ENCODE measurements around the gene MORN5.

The MORN5 gene

DNA sequence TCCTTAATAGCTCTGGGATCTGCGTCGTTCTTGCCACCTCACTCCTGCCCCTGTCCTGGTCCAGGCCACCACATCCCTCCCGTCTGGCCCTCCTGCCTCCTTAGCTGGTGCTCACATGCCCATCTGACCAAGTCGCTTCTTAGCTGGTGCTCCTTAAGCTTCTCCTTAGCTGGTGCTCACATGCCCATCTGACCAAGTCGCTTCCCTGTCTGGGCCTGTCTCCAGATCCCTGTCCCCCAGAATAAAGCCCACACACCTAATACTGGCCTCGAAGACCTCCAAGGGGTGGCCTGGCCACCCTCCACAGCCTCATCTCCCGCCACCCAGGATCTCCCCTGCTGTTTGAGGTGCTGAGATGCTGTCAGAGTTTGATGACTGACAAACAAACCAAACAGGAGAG, 35.2 kb upstream of the MORN5 start:
- DNase-seq (ENCODE audit: low spot score), result no peak

DNA sequence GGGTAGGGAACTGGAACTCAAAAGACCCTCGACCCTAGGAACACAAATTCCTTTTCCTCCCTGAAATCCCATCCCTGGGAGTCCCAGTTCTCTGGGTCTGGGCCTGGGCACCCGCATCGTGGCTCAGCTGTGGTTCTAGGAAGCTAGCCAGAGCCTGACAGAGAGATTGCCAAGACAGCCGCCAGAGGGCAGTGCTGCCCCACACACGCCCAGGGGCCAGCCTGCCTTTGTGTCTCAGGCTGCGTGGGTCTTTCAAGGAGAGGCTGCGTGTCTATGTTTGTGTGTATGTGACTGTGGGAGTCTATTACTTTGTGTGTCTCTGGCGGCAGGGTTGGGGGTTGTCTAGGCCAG, 34.6 kb upstream of the MORN5 start:
- DNase-seq (ENCODE audit: low spot score), result peak; percentile 94

DNA sequence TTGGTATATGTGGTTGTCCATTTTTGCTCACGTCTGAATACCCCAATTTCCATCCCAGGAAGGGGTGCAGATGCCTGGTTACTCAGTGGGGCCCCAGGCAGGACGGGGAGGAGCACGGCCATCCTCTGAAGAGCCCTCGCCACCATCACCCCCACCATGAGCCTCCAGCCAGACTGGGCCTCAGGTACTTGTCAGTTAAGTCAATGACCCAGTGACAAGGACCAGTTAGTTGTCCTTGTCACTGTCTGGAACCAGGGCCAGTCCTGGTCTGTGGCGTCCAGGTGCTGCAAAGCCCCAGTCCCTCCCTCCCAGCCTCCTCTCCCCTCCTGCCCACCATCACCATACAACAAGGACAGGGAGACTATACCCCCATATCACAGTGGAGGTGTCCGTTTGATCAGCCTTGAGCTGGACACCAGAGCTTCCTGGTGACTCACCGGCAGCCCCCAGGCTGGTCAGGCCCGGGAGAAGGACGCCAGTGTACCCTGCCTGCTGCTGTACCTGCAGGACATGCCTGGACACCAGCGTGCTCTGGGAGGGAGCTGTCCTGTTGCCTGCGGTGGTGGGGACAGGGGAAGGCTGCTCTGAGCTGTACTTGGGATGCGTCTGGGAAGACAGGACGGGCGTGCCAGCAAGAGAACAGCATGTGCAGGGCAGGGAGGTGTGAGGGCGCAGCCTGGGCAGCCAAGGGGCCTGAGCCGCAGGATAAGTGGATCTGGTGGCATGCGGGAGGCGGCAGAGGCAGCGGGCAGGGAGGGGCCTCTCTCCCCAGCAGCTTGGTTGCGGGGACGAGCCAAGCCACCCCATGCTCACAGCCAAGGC, 34.0 kb upstream of the MORN5 start:
- peak; percentile 46 for DNase-seq (ENCODE audit: low spot score)

DNA sequence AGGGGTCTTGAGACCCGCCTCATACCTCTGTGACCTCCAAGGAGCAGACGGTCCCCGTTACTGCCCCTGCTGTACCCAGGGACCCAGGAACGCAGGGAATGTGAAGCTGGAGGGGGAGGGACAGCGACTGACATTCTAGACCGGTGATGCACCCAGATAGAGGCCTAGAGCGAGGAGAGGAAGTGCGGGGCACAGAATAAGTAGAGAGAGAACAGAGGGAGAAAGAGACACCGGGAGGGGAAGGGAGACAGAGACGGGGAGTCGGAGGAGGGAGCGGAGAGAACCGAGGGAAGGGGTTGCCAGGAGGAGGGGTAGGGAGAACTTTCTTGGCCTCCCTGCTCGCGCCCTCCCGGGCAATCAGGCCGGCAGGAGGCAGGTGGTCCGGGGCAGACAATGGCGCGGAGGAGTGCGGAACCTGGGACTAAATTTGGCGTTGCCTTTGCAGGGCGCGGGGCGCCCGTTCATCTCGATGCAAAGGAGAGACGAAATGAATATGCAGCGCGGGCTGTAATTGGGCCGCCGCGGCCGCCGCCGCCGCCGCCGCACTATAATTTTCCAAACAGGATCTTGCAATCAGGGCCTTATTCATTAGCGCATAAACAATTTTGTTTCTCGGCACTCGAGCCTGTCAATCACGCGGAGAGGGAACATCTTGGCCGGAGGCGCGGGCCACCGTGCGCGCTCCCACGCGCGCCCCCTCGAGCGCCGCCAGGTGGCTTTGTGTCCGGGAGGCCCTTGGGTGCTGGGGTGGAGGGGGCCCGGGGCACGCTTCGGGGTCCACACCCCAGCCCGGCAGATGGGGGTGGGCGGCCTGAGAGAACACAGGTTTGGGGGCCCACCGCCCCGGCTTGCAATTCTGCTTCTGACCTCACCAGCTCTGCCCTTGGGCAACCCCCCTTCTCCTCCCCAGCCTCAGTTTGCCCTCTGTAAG, 33.1 kb upstream of the MORN5 start:
- DNase-seq (ENCODE audit: low spot score), result peak; percentile 78

DNA sequence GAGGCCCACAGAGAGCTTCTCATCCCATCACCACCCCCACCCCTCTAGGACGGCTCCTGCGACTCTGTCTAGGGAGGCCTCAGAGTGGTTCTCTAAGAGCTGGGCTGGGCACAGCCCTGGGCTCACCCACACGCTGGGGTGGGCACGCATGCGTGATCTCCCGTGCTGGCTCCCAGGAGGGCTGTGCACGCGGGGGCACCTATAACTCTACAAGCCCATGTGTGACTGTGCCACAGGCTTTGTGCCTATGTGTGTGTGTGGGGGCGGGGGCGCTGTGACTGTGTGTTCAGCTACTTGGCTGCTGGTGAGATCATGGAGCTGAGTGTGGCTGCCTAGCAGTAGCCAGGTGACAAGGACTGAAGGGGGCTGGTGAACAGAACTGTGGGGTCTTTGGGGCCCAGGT, 32.3 kb upstream of the MORN5 start:
- no peak for DNase-seq (ENCODE audit: low spot score)

DNA sequence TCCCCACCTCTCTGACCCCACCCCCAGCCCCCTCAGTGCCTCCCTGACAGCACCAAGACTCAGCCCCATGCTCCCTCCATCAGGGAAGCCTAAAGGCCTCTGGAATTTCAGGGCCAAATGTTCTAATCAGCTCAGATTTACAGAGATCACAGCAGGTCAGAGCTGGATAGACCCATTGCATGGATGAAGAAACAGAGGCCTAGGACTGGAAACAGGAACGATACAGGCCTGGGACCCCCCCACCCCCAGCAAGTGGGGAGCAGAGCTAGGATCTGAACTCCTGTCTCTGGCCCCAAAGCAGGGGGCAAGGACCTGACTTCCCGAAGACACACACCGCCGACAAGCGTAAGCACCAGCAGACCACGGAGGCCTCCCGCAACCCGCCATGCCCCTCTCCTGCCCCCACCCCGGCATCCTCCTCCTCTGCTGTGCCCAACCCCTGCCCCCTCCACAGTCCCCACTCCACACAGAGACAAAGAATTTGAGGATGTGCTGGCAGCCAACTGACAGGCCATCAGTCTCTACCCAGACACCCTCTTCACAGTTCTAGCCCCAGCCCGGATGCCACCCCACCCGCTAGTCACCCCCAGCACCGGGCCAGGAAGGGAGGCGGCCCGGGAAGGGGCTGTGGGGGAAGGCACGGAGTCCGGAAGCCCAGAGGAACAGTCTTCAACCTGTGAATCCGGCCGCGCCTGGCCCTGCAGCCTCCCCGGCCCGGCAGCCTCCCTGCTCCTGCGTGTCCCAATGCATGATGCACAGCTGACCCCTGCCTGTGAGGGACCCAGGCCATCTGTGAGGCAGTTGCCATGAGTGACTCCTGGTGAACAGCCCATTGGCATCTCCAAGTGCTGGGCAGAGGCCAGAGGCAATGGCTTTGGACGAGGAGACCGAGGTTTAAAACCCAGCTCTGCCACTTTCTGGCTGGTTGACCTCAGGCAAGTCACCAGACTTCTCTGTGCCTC, 31.4 kb upstream of the MORN5 start:
- DNase-seq (ENCODE audit: low spot score), result no peak

DNA sequence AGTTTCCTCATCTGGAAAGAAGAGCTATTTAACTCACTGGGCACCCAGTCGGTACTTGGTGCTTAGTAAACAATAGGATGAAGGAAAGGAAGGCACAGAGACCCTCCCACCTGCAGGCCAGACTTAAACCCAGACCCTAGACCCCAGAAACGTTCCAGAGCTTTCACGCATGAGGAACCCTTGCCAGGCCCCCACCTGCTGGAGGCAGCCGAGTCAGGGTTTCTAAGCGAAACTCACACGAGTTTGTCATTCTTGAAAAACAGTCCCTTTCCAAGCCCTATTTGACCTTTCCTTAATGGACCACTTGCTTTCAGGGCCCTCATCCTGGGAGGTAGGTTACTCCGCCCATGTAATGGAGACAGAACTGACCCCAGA, 30.8 kb upstream of the MORN5 start:
- no peak for DNase-seq (ENCODE audit: low spot score)

DNA sequence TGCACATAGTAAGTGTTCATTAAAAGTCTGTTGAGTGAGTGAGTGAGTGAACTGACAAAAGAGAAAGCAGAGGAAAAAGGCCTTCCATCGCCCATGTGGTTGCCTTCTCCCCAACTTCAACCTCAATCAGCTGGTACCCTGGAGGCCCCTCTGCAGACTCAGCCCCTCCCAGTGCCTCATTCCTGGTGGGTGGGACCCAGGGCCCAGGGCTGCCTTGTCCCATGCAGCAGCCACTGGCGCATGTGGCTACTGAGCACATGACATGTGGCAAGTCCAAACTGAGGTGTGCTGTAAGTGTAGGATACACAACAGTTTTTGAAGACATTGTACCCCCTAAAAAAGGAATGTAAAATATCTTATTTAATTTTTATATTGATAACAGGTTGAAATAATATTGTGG, 29.7 kb upstream of the MORN5 start:
- DNase-seq (ENCODE audit: low spot score), result no peak

DNA sequence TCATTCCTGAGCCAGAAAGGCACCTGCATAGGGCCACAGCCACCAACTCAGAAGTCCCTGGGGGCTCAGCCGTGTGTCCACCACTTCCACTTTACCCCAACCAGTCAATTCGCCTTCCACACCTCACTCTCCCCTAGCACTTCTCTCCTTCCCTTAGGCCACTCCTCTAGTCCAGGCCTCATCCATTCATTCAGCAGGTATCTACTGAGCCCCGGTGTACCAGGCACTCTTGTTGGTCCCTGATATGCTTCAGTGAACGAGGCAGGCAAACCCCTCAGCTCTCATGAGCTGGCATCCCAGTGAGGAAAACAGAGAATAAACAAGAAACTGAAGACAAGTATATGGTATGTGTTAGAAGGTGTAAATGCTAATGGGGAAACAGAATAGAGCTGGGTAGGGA, 28.9 kb upstream of the MORN5 start:
- DNase-seq (ENCODE audit: low spot score), result no peak

DNA sequence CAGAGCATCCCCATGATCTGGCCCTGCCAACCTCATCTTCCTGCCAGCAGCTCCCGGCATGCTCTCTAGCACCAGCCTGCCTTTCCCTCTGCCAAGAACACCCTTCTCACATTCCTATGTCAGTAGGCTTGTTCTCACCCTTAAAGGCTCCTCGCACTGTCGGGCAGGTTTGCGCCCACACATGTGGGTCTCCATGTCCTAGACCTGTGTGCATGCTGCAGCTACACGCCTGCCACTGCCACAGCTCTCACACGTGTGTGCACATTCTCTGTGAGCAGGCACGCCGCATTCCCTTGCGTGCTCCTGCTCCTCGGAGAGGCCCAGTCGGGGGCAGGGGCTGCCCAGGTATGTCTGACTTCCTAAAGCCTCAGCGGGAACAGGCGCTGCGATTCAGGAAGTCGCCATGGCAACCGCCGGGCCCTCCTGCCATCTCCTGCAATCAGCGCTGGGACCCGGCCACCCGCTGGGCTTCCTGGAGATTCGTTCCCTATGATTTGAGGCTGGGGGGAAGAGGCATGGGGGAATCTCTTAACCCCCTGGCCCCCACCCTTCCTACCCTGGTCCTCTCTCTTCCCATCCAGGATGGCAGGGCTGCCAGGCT, 28.2 kb upstream of the MORN5 start:
- no peak for DNase-seq (ENCODE audit: low spot score)

DNA sequence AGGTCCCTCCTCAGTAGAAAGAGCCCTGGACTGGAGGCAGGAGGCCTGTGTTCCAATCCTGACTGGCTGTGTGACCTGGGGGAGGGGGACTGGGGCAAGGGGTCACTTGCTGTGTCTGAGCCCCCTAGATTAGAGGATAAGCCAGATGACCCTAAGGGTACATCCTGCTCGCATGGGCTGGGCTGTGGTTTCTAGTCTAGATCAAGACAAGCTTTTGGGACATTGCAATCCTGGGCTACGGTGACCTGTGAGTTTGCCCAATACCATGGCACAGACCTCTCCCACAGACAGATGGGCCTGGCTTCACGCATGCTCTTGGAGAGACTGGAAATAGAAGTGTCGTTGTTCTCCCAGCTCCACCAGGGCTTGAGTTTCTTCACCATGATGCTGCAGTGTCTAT, 27.2 kb upstream of the MORN5 start:
- DNase-seq (ENCODE audit: low spot score), result no peak

DNA sequence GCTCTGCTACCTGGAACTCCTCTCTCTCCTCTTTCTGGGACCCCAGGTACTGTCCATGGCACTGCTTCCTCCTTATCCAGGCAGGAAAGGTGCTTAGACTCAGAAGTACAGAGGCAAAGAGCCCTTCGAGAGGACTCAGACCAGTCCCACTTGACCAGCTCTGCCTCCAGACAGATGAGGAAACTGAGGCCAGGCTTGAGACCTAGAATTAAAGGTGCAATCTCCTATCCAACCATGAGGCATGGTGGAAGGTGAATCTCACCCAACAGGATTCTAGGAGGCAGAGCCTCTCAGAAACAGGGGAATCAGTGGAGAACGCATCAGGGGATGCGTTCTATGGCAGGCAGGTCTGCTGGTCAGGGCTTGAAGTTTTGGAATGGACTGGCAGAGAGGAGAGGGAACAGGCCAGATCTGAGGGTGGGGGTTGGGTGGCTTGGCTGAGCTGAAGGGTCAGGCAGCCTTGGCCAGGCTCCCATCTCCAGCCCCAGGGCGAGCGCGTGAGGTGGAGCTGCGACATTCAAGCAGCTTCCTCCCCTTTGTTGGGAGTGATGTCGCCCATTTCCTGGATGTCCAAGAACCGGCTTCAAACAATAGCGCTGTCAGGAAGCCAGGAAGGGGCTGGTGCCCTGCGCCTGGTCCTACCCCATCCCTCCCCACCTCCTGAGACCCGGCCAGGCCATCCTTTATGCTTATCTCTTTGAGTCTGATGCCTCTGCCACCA, 26.3 kb upstream of the MORN5 start:
- DNase-seq (ENCODE audit: low spot score), result no peak

DNA sequence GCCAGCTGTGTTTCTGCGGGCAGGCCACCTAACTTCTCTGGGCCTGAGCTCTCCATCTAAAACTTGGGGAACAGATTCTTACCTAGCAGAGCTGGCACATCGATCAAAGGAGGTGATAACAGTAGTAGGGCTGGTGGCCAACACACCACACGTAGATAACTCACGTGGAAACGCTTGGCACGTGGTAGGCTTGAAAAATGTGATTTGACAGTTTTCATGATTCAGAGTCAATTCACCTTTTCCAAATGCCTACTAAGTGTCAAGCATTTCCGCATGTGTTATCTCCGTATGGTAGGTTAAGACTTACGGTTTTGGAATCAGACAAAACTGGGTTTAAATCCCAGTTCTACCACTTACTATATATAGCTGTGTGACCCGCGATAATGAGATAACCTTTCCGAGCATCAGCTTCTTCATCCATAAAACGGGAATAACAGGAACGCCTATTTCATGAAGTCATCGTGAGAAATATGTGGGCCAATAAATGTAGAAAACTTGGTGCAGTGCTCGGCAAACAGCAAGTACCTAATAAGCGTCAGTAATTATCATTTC, 25.6 kb upstream of the MORN5 start:
- no peak for DNase-seq (ENCODE audit: low spot score)

DNA sequence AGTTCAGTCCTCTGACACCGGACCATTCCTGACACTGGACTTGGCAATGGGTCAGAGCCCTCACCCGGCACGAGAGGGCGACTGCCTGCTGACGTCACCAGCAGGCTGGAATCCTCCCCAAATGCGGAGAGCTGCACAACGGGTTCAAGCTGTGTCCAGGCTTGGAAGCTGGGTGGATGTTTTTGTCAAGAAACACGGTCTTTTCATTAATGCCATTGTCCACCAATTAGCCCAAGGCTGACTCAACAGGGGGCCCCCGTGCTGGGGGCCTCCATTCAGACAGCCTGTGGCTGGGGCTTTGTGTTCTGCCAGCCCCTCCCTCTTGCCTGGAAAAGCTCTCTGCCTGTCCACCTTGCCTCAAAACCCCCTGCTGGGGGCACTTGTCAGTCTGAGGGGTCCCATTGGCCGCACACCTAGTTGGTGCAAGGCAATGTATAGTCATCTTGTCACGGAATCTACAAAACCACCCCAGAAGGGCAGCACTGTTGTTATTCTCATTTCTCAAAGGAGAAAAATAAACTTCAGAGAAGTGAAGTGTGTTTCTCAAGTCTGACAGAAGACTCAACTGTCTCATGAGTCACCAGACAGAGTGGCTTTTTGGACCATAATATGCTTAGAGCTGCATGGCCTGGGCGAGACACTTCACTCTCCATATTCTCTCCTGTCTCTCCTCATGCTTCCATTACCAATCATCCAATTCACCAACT, 24.7 kb upstream of the MORN5 start:
- peak; percentile 48 for DNase-seq (ENCODE audit: low spot score)

DNA sequence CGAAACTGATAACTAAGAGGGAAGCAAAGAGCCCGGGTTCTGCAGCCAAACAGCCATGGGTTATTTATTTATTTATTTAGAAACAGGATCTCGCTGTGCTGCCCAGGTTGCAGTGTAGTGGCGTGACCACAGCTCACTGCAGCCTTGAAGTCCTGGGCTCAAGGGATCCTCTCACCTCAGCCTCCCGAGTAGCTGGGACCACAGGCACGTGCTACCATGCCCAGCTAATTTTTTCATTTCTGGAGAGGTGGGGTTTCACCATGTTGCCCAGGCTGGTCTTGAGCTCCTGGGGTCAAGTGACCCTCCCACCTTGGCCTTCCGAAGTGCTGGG, 24.2 kb upstream of the MORN5 start:
- no peak for DNase-seq (ENCODE audit: low spot score)

DNA sequence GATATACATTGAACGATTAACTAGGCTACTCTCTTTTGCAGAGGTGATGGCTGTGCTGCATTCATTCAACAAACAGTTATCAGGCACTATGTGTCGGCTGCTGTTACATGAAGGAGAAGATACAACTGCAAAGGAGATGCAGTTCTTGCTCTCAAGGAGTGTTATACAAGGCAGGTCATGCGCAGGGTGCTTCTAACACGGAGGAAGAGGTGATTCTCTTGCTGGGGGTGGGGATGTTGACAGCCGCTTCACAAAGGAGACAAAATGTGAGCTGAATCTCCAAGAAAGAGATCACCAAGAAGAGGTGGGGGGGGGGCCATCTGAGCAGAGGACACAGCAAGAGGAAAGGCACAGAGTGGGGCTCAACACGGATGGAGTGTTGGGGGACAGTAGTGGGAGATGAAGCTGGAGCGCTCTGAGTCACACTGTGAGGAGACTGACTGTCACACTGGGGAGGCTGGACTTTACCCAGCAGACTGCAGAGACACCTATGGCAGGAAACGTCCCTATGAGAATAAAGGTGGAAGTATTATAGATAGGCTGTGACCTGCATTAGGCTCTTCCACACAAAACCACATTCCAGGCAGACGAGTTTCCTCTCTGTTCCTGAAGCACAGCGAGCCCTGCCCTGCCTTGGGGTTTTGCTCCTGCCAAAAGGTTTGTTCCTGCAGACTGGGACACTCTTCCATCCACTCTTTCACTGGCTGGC, 21.0 kb upstream of the MORN5 start:
- DNase-seq (ENCODE audit: low spot score), result no peak

DNA sequence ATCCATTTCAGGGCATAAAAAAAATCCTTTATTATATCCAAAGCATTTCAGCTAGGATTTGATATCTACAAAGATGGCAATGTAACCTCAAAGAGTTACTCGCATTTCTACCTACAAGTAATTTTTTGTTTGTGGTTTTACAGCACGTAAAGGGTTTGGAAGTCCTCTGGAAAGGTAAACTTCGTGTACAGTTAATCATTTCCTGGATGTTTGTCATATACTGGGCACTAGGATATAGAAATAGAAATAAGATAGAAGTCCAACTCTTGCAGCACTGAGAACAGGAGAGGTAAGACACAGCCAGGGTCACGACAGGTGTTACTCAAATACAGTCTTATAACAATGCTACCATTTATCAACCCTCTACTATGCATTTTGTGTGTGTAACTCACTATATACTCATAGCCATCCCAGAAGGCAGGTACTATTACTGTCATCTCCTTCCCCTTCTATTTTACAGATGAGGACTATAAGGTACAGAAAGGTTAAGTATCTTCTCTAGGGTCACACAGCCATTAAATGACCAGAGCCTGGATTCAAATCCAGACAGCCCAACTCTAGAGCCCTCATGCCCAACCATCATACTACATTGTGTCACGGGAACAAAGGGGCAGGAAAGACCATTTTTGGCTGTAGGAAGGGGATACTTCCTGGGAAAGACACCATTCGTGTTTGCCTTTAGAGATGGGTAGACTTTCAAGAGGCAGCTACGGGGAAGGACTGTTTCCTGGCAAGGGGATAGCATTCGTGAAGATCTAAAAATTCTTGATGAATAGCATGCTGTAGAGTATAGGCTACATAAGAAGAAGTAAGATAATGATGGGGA, 19.1 kb upstream of the MORN5 start:
- no peak for DNase-seq (ENCODE audit: low spot score)

DNA sequence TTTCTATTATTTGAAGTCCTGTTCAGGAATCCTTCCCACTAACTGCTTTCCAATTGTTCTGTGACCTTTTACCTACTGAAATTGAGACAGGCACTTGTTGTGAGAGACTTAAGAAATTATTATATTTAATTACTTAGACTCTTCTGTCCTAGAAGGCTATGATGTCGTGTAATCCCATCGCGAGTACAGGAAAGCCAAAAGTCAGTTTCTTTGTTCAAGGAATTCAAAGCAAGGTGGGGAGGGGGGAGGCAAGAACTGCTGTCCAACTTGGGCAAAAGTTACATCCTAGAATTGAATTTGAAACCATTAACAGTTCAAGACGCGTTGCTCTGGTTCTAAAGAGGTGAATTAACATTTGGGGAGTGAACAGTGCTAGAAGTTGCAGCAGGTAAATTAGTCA, 18.0 kb upstream of the MORN5 start:
- DNase-seq (ENCODE audit: low spot score), result no peak

DNA sequence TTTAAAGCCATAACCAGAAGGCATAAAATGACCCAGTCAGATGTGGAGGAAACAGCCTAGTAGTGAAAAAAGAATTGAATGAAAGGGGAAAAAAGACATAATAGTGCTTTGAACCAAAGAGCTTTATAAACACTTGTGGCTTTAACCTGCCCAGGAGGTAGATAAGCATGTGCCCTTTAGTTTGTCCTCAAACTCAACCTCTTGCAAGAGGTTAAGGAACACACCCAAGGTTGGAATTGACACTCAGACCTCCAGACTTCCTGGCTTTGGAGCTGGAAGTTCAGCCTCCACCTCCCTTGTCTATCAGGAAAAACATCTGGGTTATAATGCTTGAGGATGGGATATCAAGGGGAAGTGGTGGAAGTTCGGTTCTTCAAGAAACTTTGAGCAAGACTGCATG, 16.4 kb upstream of the MORN5 start:
- no peak for DNase-seq (ENCODE audit: low spot score)
